AG08396 (cell line): ENCODE results near the gene FNBP1L.
"Not testable (repeated sequence)": the region's sequence is repeated elsewhere in the genome, so short reads cannot be mapped to it uniquely, and the experiment has no call there.

Source experiments
- DNase-seq: peaks from one replicate; pipeline ENCODE4 v3.0.0; 2012; ENCODE audit warnings: low spot score, mixed read lengths

FNBP1L gene

DNA sequence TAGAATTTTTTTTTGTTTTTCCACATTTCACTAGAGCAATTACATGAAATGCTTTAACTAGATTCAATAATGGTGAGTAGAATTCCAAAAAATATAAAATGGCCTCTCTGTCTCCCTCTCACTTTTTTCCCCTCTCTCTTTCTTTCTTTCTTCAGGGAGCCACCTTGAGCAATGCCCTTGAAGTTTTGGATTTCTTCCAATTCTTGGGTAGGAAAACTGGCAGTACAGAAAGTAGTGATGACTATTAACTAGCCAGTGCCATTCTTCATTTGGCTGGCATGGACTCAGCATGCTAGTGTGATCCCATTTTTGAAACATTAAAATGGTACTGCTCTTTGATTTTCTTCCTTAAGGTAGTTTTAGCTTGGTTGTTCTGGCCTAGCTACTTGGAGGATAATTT, 4.5 kb upstream of the FNBP1L start:
- DNase-seq = no peak

DNA sequence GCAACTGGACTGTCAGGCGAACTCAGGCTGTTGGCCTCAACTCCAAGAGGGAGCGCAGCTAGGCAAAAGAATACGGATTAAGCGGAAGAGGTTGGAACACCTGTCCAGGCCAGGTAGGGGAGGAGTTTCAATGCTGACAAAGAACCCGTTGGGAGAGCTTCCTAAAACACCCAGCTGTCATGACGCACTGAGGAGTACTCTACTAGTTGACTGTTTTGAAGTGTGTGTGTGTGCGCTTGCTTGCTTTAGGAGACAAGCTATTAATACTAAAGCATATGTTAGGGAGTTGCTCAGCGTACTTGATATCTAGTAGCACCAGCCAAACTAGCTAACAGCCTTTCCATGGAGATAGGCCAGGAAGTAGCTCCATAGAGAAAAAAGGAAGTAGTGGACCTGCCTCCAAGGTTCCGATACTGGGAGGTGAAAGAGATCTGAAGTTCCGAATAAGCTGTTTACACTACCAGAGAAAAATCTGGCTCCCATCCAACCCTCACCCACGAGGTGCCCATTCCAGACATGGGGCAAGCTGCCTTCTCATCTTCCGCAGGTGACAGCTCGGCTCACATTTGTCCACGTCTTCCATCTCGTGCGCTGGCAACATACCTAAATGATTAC, 974 bp upstream of the FNBP1L start:
- DNase-seq = peak; percentile 9

GRCh38 chr1:93448292-93448982, 519 bp downstream of the FNBP1L start:
- DNase-seq = peak; percentile 43

- peak; percentile 34 for DNase-seq
These were observed 1.3 kb downstream of the FNBP1L start for GRCh38 chr1:93448983-93449804.

DNA sequence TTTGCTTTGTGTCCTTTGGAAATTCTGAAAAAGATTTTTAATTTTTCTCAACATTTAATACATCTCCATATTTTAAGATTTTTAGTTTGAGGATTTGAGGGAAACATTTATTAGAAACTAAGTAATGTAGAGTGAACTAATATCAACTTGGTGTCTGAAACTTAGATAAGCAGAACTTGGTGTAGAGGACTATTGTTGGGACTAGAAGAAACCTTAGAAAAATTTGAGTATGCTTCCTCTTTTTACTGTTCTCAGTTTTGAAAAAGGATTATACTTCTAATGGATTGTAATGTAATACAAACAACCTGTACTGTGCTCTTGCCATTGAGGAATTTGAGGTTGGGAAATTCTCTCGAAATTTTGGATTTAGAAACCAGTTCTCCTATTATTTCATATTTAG, 2.4 kb downstream of the FNBP1L start:
- DNase-seq = no peak

DNA sequence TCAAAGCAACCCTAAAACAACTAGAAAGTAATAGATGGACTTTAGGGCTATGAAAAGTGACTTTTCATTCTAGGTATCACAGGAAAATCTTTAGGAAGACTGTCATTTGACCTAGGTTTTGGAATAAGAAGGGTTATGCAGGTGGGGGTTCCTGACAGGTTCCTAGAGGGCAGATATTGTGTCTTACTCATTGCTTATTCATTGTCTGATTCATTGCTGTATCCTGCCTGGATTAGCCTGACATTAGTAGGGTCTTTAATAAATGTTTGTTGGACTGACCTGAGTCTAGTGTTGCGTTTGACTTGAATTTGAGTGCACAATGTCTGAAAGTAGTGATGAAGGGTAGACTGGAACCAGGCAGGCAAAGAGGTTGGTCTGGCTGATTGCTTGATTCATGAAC, 6.0 kb downstream of the FNBP1L start:
- no peak for DNase-seq

- no peak for DNase-seq
These were observed 11.2 kb downstream of the FNBP1L start for GRCh38 chr1:93459126-93459525.

DNA sequence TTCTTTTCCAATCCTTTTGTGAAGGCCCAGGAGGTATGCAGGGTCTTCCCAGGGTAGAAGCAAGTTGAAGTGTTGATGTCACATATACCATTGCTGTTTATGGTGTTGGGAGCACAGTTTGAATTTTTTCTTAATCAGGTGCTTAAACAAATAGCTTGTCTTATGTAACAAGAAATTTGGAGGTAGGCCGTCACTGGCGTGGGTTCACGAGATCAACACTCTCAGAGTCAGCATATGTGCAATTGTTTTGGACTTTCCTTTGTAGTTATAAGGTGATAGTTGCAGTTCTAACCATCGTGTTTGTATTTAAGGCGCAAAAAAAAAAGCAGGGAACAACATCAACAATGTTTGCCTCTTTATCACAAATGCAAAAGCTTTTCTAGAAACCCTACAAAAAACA, 13.3 kb downstream of the FNBP1L start:
- no peak for DNase-seq

GRCh38 chr1:93463960-93464359, 16.0 kb downstream of the FNBP1L start:
- DNase-seq = no peak

DNA sequence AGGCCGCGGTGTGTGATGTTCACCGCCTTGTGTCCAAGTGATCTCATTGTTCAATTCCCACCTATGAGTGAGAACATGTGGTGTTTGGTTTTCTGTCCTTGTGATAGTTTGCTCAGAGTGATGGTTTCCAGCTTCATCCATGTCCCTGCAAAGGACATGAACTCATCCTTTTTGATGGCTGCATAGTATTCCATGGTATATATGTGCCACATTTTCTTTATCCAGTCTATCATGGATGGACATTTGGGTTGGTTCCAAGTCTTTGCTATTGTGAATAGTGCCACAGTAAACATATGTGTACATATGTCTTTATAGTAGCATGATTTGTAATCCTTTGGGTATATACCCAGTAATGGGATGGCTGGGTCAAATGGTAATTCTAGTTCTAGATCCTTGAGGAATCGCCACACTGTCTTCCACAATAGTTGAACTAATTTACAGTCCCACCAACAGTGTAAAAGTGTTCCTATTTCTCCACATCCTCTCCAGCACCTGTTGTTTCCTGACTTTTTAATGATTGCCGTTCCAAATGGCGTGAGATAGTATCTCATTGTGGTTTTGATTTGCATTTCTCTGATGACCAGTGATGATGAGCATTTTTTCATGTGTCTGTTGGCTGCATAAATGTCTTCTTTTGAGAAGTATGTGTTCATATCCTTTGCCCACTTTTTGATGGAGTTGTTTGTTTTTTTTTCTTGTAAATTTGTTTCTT, 17.6 kb downstream of the FNBP1L start:
- DNase-seq = not testable (repeated sequence)

GRCh38 chr1:93467606-93468005, 19.7 kb downstream of the FNBP1L start:
- no peak for DNase-seq

DNA sequence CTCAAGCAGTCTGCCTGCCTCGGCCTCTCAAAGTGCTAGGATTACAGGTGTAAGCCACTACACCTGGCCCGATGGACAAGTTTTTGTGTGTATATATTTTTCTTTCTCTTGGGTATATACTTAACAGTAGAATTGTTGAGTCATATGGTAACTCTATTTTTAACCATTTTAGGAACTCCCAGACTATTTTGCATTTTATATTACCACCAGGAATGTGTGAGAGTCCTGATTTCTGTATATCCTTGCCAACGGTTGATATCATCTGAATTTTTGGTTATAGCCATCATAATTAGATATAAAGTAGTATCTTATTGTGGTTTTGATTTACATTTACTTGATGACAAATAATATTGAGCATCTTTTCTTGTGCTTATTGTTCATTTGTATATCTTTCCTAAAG, 20.7 kb downstream of the FNBP1L start:
- no peak for DNase-seq

DNA sequence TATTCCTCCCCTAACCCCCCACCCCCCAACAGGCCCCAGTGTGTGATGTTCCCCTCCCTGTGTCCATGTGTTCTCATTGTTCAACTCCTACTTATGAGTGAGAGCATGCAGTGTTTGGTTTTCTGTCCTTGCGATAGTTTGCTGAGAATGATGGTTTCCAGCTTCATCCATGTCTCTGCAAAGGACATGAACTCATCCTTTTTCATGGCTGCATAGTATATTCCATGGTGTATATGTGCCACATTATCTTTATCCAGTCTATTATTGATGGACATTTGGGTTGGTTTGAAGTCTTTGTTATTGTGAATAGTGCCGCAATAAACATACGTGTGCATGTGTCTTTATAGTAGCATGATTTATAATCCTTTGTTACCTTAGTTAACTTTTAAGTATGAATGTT, 21.3 kb downstream of the FNBP1L start:
- DNase-seq = not testable (repeated sequence)

GRCh38 chr1:93471284-93471683, 23.4 kb downstream of the FNBP1L start:
- DNase-seq = no peak

DNA sequence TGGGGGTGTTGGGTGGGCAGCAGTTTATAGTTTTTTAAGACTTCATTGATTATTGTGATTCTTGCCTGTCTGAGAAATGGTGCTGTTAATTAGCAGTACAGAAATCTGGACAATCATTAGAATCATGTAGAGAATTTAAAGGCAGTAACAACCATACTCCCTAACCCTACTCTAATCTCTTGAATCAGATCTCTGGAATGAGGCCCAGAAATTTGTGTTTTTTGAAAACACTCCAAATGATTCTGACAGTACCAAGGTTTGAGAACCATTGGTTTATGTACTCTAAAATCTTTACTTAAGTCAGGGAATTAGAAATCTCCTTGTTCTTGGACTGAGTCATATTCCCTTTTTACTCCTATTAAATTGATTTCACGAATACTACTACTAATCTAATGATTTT, 24.0 kb downstream of the FNBP1L start:
- no peak for DNase-seq

- DNase-seq = no peak
These were observed 26.4 kb downstream of the FNBP1L start for GRCh38 chr1:93474321-93474720.

- no peak for DNase-seq
These were observed 27.8 kb downstream of the FNBP1L start for GRCh38 chr1:93475681-93476080.

- not testable (repeated sequence) for DNase-seq
These were observed 31.3 kb downstream of the FNBP1L start for GRCh38 chr1:93479133-93479745.

DNA sequence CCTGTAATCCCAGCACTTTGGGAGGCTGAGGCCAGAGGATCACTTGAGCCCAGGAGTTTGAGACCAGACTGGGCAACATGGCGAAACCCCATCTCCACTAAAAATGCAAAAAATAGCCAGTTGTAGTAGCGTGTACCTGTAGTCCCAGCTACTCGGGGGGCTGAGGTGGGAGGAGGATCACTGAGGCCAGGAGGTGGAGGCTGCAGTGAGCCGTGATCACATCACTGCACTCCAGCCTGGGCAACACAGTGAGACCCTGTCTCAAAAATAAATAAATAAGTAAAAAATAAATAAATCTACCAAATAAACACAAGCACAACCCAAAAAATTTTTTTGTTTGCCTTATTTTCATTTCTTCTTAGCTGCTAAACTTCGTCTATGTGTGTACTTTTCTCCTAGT, 34.0 kb downstream of the FNBP1L start:
- not testable (repeated sequence) for DNase-seq

GRCh38 chr1:93483200-93483599, 35.3 kb downstream of the FNBP1L start:
- DNase-seq = no peak

- DNase-seq = no peak
These were observed 35.7 kb downstream of the FNBP1L start for GRCh38 chr1:93483606-93484005.

GRCh38 chr1:93488207-93488606, 40.3 kb downstream of the FNBP1L start:
- DNase-seq = no peak
